HL-60 (cell line): ENCODE data around the gene STX10.

Experiments
- DNase-seq, 2 experiments: peaks; one replicate each; pipeline ENCODE4 v3.0.0-alpha.2; 2010 to 2020; ENCODE audit warnings: low read depth in 1 of 2, low spot score in 1 of 2
- H3K27ac ChIP-seq: fragments of 250-450 bp; sonication (Bioruptor Pico); replicated peaks from 2 replicates; pipeline ENCODE4 v1.5.1; 2020; ENCODE audit warnings: mild to moderate bottlenecking, moderate library complexity
- H3K27me3 ChIP-seq: fragments of 250-450 bp; sonication (Bioruptor Pico); 2 replicates; pipeline ENCODE4 v1.5.1; 2021; ENCODE audit warnings: mild to moderate bottlenecking, moderate library complexity; ENCODE audit not compliant: insufficient read depth, poor library complexity, severe bottlenecking
- H3K4me3 ChIP-seq: replicated peaks from 2 replicates; pipeline ENCODE4 v1.5.1; 2011; ENCODE audit warnings: mild to moderate bottlenecking, control low read depth, low read length; ENCODE audit not compliant: insufficient read depth
- CTCF ChIP-seq: IDR thresholded peaks from one replicate; pipeline ENCODE4 v1.5.1; 2011; ENCODE audit warnings: low read length, control low read depth, inconsistent platforms; ENCODE audit not compliant: insufficient read depth
- GABPA ChIP-seq: IDR thresholded peaks from 2 replicates; pipeline ENCODE4 v1.6.1; 2012; ENCODE audit warnings: low read depth
- POLR2AphosphoS5 ChIP-seq: IDR thresholded peaks from 2 replicates; pipeline ENCODE4 v1.6.1; 2012; ENCODE audit warnings: low read depth
- REST ChIP-seq: IDR thresholded peaks from 2 replicates; pipeline ENCODE4 v1.6.1; 2012; ENCODE audit warnings: low read depth; ENCODE audit not compliant: insufficient replicate concordance
- SPI1 ChIP-seq: IDR thresholded peaks from 2 replicates; pipeline ENCODE4 v1.6.1; 2012; ENCODE audit warnings: low read depth, mild to moderate bottlenecking, borderline replicate concordance

The STX10 gene

DNA sequence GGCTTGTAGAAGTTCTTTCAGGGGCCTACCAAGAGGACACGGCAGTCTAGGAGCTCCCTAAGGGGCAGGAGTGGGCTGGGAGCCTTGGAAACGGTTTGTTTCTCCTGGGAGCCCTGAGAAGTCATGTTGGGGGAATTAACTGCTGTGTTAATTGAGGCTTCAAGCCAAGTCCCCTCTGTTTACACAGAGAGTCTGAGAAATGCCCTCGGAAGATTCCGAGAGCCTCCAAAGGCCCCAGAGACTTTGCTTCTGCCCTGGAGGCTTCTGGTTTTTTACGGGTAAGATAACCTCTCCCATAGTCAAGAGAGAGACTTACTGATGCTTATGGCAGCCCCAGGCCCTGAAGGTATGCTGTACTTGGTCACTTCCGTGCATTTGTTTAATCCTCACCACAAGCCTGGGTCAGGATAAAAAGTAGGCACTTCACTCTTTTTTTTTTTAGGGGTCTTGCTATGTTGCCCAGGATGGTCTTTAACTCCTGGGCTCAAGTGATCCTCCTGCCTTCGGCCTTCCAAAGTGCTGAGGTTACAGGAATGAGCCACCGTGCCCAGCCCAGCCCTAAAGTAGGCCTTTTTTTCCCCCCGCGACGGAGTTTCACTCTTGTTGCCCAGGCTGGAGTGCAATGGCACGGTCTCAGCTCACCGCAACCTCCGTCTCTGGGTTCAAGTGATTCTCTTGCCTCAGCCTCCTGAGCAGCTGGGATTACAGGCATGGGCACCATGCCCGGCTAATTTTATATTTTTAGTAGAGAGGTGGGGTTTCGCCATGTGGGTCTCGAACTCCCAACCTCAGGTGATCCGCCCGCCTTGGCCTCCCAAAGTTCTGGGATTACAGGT is 15.2 kb upstream of the STX10 start:
- Histone ChIP-seq H3K27ac (peak overlapping the region; percentile 69), H3K27me3 (no peaks in the 10 kb centered on the region), H3K4me3 (no peak overlapping the region)
- DNase-seq, result no peak
- TF ChIP-seq SPI1, result no peak
- no peak for TF ChIP-seq POLR2AphosphoS5
- TF ChIP-seq GABPA, result no peak
- TF ChIP-seq REST, result no peak
- TF ChIP-seq CTCF, result no peak

GRCh38 chr19:13164343-13165161 is 14.4 kb upstream of the STX10 start:
- Histone ChIP-seq H3K4me3 (0 out of 2 replicates have a peak overlapping the region, but pooled peaks have one; percentile 6), H3K27me3 (no peaks in the 10 kb centered on the region), H3K27ac (peak overlapping the region; percentile 69)
- DNase-seq, result peak in 1 of 2 experiments; percentile 65
- TF ChIP-seq SPI1 (peak; percentile 79), CTCF (no peak)

GRCh38 chr19:13163609-13164342 is 13.6 kb upstream of the STX10 start:
- H3K27me3 ChIP-seq, result no peaks in the 10 kb centered on the region
- TF ChIP-seq CTCF (no peak), POLR2AphosphoS5 (no peak), GABPA (no peak), SPI1 (no peak), REST (no peak)
- peak in 1 of 2 experiments; percentile 55 for DNase-seq
- peak overlapping the region; percentile 69 for H3K27ac ChIP-seq
- no peak overlapping the region for H3K4me3 ChIP-seq
